Keratinocyte (primary cell): ENCODE data around the gene VPS26B. TPM values are rescaled to one million over a fixed set of nuclear protein-coding genes. Genes with fewer than 3 reads are reported as not detected.

Source experiments
- DNase-seq: peaks from one replicate; pipeline ENCODE4 v3.0.0-alpha.2; 2011; ENCODE audit warnings: low read depth, missing footprints, low spot score
- FAIRE-seq: peaks from 2 replicates; lab custom pipeline; 2011; peaks lifted over from hg19 to GRCh38; lab: Jason Lieb, UNC
- H2AFZ ChIP-seq: 2 replicates; pipeline ENCODE4 v1.6.0; 2012; ENCODE audit warnings: low read length, control low read depth, inconsistent platforms; ENCODE audit not compliant: control insufficient read depth
- H3K27ac ChIP-seq: 2 replicates; pipeline ENCODE4 v1.5.1; 2011; ENCODE audit warnings: low read length; ENCODE audit not compliant: control insufficient read depth, insufficient read depth
- H3K27me3 ChIP-seq: 3 replicates; pipeline ENCODE4 v1.6.0; 2011; ENCODE audit warnings: low read length; ENCODE audit not compliant: control insufficient read depth, insufficient read depth; ENCODE audit errors: extremely low read depth
- H3K36me3 ChIP-seq, 2 experiments: 2 replicates in 1 of 2; 3 replicates in 1 of 2; pipeline ENCODE4 v1.5.1; 2011; ENCODE audit warnings: low read length in 2 of 2, mild to moderate bottlenecking in 1 of 2; ENCODE audit not compliant: control insufficient read depth in 2 of 2, insufficient read depth in 2 of 2; ENCODE audit errors: extremely low read depth in 1 of 2
- H3K4me1 ChIP-seq: 3 replicates; pipeline ENCODE4 v1.5.1; 2011; ENCODE audit warnings: low read length; ENCODE audit not compliant: control insufficient read depth, insufficient read depth; ENCODE audit errors: extremely low read depth
- H3K4me2 ChIP-seq: 3 replicates; pipeline ENCODE4 v1.6.0; 2011; ENCODE audit warnings: low read depth, low read length; ENCODE audit not compliant: control insufficient read depth, insufficient read depth; ENCODE audit errors: extremely low read depth
- H3K4me3 ChIP-seq, 3 experiments: fragments of 200-600 bp in 1 of 3; sonication (generic) in 1 of 3; 2 replicates in 2 of 3; 3 replicates in 1 of 3; pipeline ENCODE4 v1.5.1; 2011 to 2016; ENCODE audit warnings: low read length in 3 of 3, mild to moderate bottlenecking in 3 of 3, control low read depth in 2 of 3, inconsistent platforms in 1 of 3, low read depth in 1 of 3, mixed read lengths in 1 of 3, mixed run types in 1 of 3, moderate library complexity in 1 of 3; ENCODE audit not compliant: control insufficient read depth in 2 of 3, insufficient read depth in 2 of 3; ENCODE audit errors: extremely low read depth in 1 of 3
- H3K79me2 ChIP-seq: 2 replicates; pipeline ENCODE4 v1.6.0; 2012; ENCODE audit warnings: low read length; ENCODE audit not compliant: control insufficient read depth, insufficient read depth
- H3K9ac ChIP-seq: 3 replicates; pipeline ENCODE4 v1.6.0; 2011; ENCODE audit warnings: low read length; ENCODE audit not compliant: control insufficient read depth, insufficient read depth; ENCODE audit errors: extremely low read depth
- H3K9me1 ChIP-seq: 3 replicates; pipeline ENCODE4 v1.6.0; 2011; ENCODE audit warnings: low read length; ENCODE audit not compliant: control insufficient read depth, insufficient read depth; ENCODE audit errors: extremely low read depth
- H3K9me3 ChIP-seq: 2 replicates; pipeline ENCODE4 v1.5.1; 2012; ENCODE audit warnings: low read depth, low read length; ENCODE audit not compliant: control insufficient read depth
- H4K20me1 ChIP-seq: 3 replicates; pipeline ENCODE4 v1.6.0; 2011; ENCODE audit warnings: low read length; ENCODE audit not compliant: control insufficient read depth, insufficient read depth; ENCODE audit errors: extremely low read depth
- CTCF ChIP-seq, 3 experiments: IDR thresholded peaks in 1 of 3; conservative IDR thresholded peaks in 1 of 3; optimal IDR thresholded peaks in 1 of 3; 2 replicates in 2 of 3; 3 replicates in 1 of 3; pipeline versions ENCODE3 to v1.5.1; 2011; ENCODE audit warnings: low read length in 3 of 3, mild to moderate bottlenecking in 3 of 3, moderate library complexity in 2 of 3, control low read depth in 1 of 3, inconsistent platforms in 1 of 3; ENCODE audit not compliant: insufficient read depth in 2 of 3; ENCODE audit errors: extremely low read depth in 1 of 3
- EZH2 ChIP-seq: IDR thresholded peaks from one replicate; pipeline ENCODE4 v1.6.1; 2012; ENCODE audit warnings: inconsistent platforms, mild to moderate bottlenecking, low read length, moderate library complexity
- dilution Hi-C: fragments of 300-500 bp; cut with MboI; formaldehyde crosslinking; loops from one replicate; pipeline ENCODE4 v1.7.0; 2020; ENCODE audit warnings: low sequenced_read_pairs; ENCODE audit not compliant: extremely low pct_ligation_motif_present
- polyA plus RNA-seq, 5 experiments: library from polyadenylated mRNA; depleted of rRNA in 3 of 5; stranded (reverse) in 3 of 5; stranded (forward) in 1 of 5; unstranded in 1 of 5; fragments of >200 nt; gene quantifications; 1 replicate in 1 of 5; 2 replicates in 3 of 5; 3 replicates in 1 of 5; pipeline versions ENCODE4 v1.2.1 to v1.2.3, GENCODE V29; 2011 to 2012; ENCODE audit warnings: missing spikeins in 2 of 5, low read depth in 1 of 5, low replicate concordance in 1 of 5

VPS26B gene
- polyA plus RNA-seq, 1 donor (not counting 4 experiments of a cell fraction or from before 2014, with no cell fraction given) = 46.9 TPM

- FAIRE-seq = no peak
- no peaks in the 10 kb centered on the region for H3K36me3 ChIP-seq
- DNase-seq = no peak
- H3K4me3 ChIP-seq = no peak overlapping the region
- H3K27me3 ChIP-seq = no peaks in the 10 kb centered on the region
- no peak overlapping the region for H2AFZ ChIP-seq
- no peaks in the 10 kb centered on the region for H3K79me2 ChIP-seq
- H4K20me1 ChIP-seq = peaks cover 2% of the 10 kb centered on the region
- no peaks in the 10 kb centered on the region for H3K4me1 ChIP-seq
- TF ChIP-seq EZH2 (no peak), CTCF (optimal IDR thresholded peaks at IDR 0.05 in 1 of 3, IDR thresholded peaks at IDR 0.05 in 1 of 3, conservative IDR thresholded peaks at IDR 0.05 in 1 of 3; ENCODE audit: extremely low read depth in 1 of 3, insufficient read depth in 2 of 3, low read length in 3 of 3) (no peak)
- no peaks in the 10 kb centered on the region for H3K9me3 ChIP-seq
- H3K4me2 ChIP-seq = no peak overlapping the region
- no peaks in the 10 kb centered on the region for H3K9me1 ChIP-seq
- no peak overlapping the region for H3K9ac ChIP-seq
- H3K27ac ChIP-seq = no peak overlapping the region
- dilution Hi-C loops = no loop called here
These were observed 66.2 kb downstream of the VPS26B start for GRCh38 chr11:134290646-134291045.

GRCh38 chr11:134291196-134291595 lies 66.7 kb downstream of the VPS26B start:
- DNase-seq (no peak), FAIRE-seq (no peak)
- H3K4me1 ChIP-seq = no peaks in the 10 kb centered on the region
- no peak overlapping the region for H3K4me2 ChIP-seq
- H3K79me2 ChIP-seq = no peaks in the 10 kb centered on the region
- no peak overlapping the region for H2AFZ ChIP-seq
- H3K27me3 ChIP-seq = no peaks in the 10 kb centered on the region
- no peak overlapping the region for H3K4me3 ChIP-seq
- H3K27ac ChIP-seq = no peak overlapping the region
- H3K36me3 ChIP-seq = no peaks in the 10 kb centered on the region
- H4K20me1 ChIP-seq = peaks cover 2% of the 10 kb centered on the region
- H3K9ac ChIP-seq = no peak overlapping the region
- no peak for TF ChIP-seq CTCF (optimal IDR thresholded peaks at IDR 0.05 in 1 of 3, IDR thresholded peaks at IDR 0.05 in 1 of 3, conservative IDR thresholded peaks at IDR 0.05 in 1 of 3; ENCODE audit: extremely low read depth in 1 of 3, insufficient read depth in 2 of 3, low read length in 3 of 3)
- TF ChIP-seq EZH2 = no peak
- dilution Hi-C loops = no loop called here
- no peaks in the 10 kb centered on the region for H3K9me3 ChIP-seq
- no peaks in the 10 kb centered on the region for H3K9me1 ChIP-seq
